Measurements from ENCODE around the gene NRF1. TPM values are rescaled to one million over a fixed set of nuclear protein-coding genes. Genes with fewer than 3 reads are reported as not detected.

Gene NRF1
- total and polyA plus RNA-seq, 10 of the 15 experiments (the other 5 are each of a cell fraction or from before 2014, with no cell fraction given) = 3.5 to 23.1 (median 13.5) TPM

GRCh38 chr7:129769866-129770808, 158.6 kb downstream of the NRF1 start:
- DNase-seq (ENCODE audit: low read depth, low spot score) (no peak), FAIRE-seq (no peak), ATAC-seq (no peak)
- Histone ChIP-seq H2AFZ (ENCODE audit: control insufficient read depth, low read depth, low read length) (no peak overlapping the region), H3K27ac (ENCODE audit: control insufficient read depth, insufficient read depth) (no peak overlapping the region), H3K9me3 (replicated peaks; ENCODE audit: control insufficient read depth, insufficient read depth, low read length) (no peaks in the 10 kb centered on the region), H3K36me3 (ENCODE audit: control insufficient read depth in 2 of 2, insufficient read depth in 2 of 2, low read length in 1 of 2) (no peaks in the 10 kb centered on the region), H3K79me2 (ENCODE audit: control insufficient read depth, insufficient read depth, low read length) (no peaks in the 10 kb centered on the region), H4K20me1 (ENCODE audit: control insufficient read depth, insufficient read depth) (no peaks in the 10 kb centered on the region), H3K27me3 (replicated peaks in 1 of 2; ENCODE audit: control insufficient read depth in 2 of 2, insufficient read depth in 2 of 2, low read length in 1 of 2) (no peaks in the 10 kb centered on the region), H3K4me2 (ENCODE audit: control insufficient read depth, insufficient read depth) (no peak overlapping the region), H3K4me1 (ENCODE audit: control insufficient read depth, insufficient read depth, low read length) (no peaks in the 10 kb centered on the region), H3K9ac (ENCODE audit: control insufficient read depth, insufficient read depth, low read length) (no peak overlapping the region), H3K4me3 (no peak overlapping the region)
- SMC1A ChIA-PET (ENCODE audit: uncharacterized antibody, unreplicated experiment) = interaction anchor here (0.5 kb wide), 1 partner anchor 9 kb away, joined by 3 read pairs; no protein-coding TSS in a partner anchor
- RAD21 ChIA-PET (ENCODE audit: unreplicated experiment) = no interaction called here
- BruUV-seq (replicated peaks) = no TSS peak
- intact Hi-C loops (cut with micrococcal nuclease; ENCODE audit: unreplicated experiment) = no loop called here
- WGBS (ENCODE audit: insufficient coverage, insufficient replicate concordance, low lambda C conversion rate, missing lambda C conversion rate) = 57% methylated on average over 21 of the region's 21 CpGs
- TF ChIP-seq MEF2B (IDR thresholded peaks at IDR 0.05; ENCODE audit: partially characterized antibody, poor library complexity, severe bottlenecking) (no peak), POLR2AphosphoS2 (IDR thresholded peaks at IDR 0.05; ENCODE audit: low read depth, low read length) (no peak), ZBTB40 (IDR thresholded peaks at IDR 0.05; ENCODE audit: borderline replicate concordance) (no peak), NKRF (conservative IDR thresholded peaks at IDR 0.05) (no peak), BHLHE40 (IDR thresholded peaks at IDR 0.05; ENCODE audit: borderline replicate concordance in 1 of 2, low read depth in 2 of 2, low read length in 1 of 2) (no peak), NR2C1 (IDR thresholded peaks at IDR 0.05) (no peak), PKNOX1 (IDR thresholded peaks at IDR 0.05) (no peak), USF1 (IDR thresholded peaks at IDR 0.05; ENCODE audit: borderline replicate concordance, extremely low read length, insufficient read depth, low read depth, low read length) (no peak), FOXM1 (IDR thresholded peaks at IDR 0.05; ENCODE audit: low read depth, low read length) (no peak), CREM (IDR thresholded peaks at IDR 0.05; ENCODE audit: low read depth) (no peak)
- CTCF ChIA-PET = no interaction called here
- in situ Hi-C loops (cut with MboI) = no loop called here
- POLR2A ChIA-PET = no interaction called here
